GM12878 (cell line): ENCODE data around the gene TOX2. TPM values are rescaled to one million over a fixed set of nuclear protein-coding genes. Genes with fewer than 3 reads are reported as not detected.

ENCODE experiments used
- ATAC-seq: fragments of 200-7000 bp; cut with Tn5 transposase; 3 replicates; pipeline ENCODE4 v1.9.1; 2020; ENCODE audit warnings: mild to moderate bottlenecking, moderate library complexity
- BruUV-seq: library from RNA; stranded (reverse); fragments of 400-500 nt; replicated peaks from 2 replicates; lab custom pipeline; 2021; lab: Mats Ljungman, UMichigan
- CTCF ChIA-PET: fragments of 300-600 bp; sonication (Branson Sonifier 250); formaldehyde crosslinking; extraction: SDS; loops from one replicate; lab custom pipeline; 2021; ENCODE audit warnings: inconsistent platforms; lab: Yijun Ruan, JAX
- POLR2A ChIA-PET: fragments of 350-600 bp; formaldehyde crosslinking; extraction: SDS; loops from one replicate; lab custom pipeline; 2021; ENCODE audit warnings: inconsistent platforms; lab: Charles Lee
- RAD21 ChIA-PET: fragments of 300-600 bp; sonication (Branson Sonifier 250); formaldehyde crosslinking; loops from one replicate; lab custom pipeline; 2023; ENCODE audit warnings: antibody characterized with exemption; ENCODE audit not compliant: unreplicated experiment; lab: Charles Lee
- SMC1A ChIA-PET: fragments of 300-600 bp; sonication (Branson Sonifier 250); formaldehyde crosslinking; loops from one replicate; lab custom pipeline; 2023; ENCODE audit not compliant: unreplicated experiment, uncharacterized antibody; lab: Charles Lee
- DNase-seq: peaks from one replicate; pipeline ENCODE4 v3.0.0-alpha.2; 2011; ENCODE audit warnings: low read depth, low spot score
- FAIRE-seq: peaks from 3 replicates; lab custom pipeline; 2011; peaks lifted over from hg19 to GRCh38; lab: Jason Lieb, UNC
- H2AFZ ChIP-seq: 2 replicates; pipeline ENCODE4 v1.6.0; 2011; ENCODE audit warnings: low read depth, low read length, control low read depth; ENCODE audit not compliant: control insufficient read depth
- H3K27ac ChIP-seq: 2 replicates; pipeline ENCODE4 v1.5.1; 2011; ENCODE audit warnings: control low read depth; ENCODE audit not compliant: control insufficient read depth, insufficient read depth
- H3K27me3 ChIP-seq, 2 experiments: replicated peaks in 1 of 2; 2 replicates each; pipeline versions ENCODE4 v1.6.0 to v1.6.1; 2011; ENCODE audit warnings: low read length in 1 of 2; ENCODE audit not compliant: control insufficient read depth in 2 of 2, insufficient read depth in 2 of 2
- H3K36me3 ChIP-seq, 2 experiments: 2 replicates each; pipeline ENCODE4 v1.5.1; 2011; ENCODE audit warnings: low read length in 1 of 2; ENCODE audit not compliant: control insufficient read depth in 2 of 2, insufficient read depth in 2 of 2
- H3K4me1 ChIP-seq: 2 replicates; pipeline ENCODE4 v1.6.1; 2011; ENCODE audit warnings: mild to moderate bottlenecking, low read length, moderate library complexity, mixed read lengths; ENCODE audit not compliant: control insufficient read depth, insufficient read depth
- H3K4me2 ChIP-seq: 2 replicates; pipeline ENCODE4 v1.6.0; 2011; ENCODE audit warnings: control low read depth; ENCODE audit not compliant: control insufficient read depth, insufficient read depth
- H3K4me3 ChIP-seq: fragments of 200-600 bp; sonication (generic); 2 replicates; pipeline ENCODE4 v1.5.1; 2016
- H3K79me2 ChIP-seq: 2 replicates; pipeline ENCODE4 v1.6.0; 2011; ENCODE audit warnings: low read length; ENCODE audit not compliant: control insufficient read depth, insufficient read depth
- H3K9ac ChIP-seq: 2 replicates; pipeline ENCODE4 v1.8.0; 2011; ENCODE audit warnings: low read length, control low read depth, mixed read lengths; ENCODE audit not compliant: control insufficient read depth, insufficient read depth
- H3K9me3 ChIP-seq: replicated peaks from 3 replicates; pipeline ENCODE4 v1.5.1; 2011; ENCODE audit warnings: mild to moderate bottlenecking, low read length; ENCODE audit not compliant: control insufficient read depth, insufficient read depth
- H4K20me1 ChIP-seq: 2 replicates; pipeline ENCODE4 v1.6.0; 2011; ENCODE audit not compliant: control insufficient read depth, insufficient read depth
- CREB1 ChIP-seq: IDR thresholded peaks from 2 replicates; pipeline ENCODE4 v1.6.1; 2012; ENCODE audit warnings: low read depth, mild to moderate bottlenecking, inconsistent platforms
- E2F4 ChIP-seq: IDR thresholded peaks from 2 replicates; pipeline ENCODE4 v1.6.1; 2012; ENCODE audit warnings: low read depth, low read length, improper control_type of control experiment
- EED ChIP-seq: sonication (generic); IDR thresholded peaks from 2 replicates; pipeline ENCODE4 v1.6.1; 2016; ENCODE audit warnings: antibody characterized with exemption, low read depth
- JUNB ChIP-seq: IDR thresholded peaks from 2 replicates; pipeline ENCODE4 v1.6.1; 2016; ENCODE audit warnings: antibody characterized with exemption, mild to moderate bottlenecking
- JUND ChIP-seq: IDR thresholded peaks from 2 replicates; pipeline ENCODE4 v1.6.1; 2012; ENCODE audit warnings: low read depth, mild to moderate bottlenecking, low read length, improper control_type of control experiment, moderate library complexity
- NR2F1 ChIP-seq: fragments of 450-650 bp; conservative IDR thresholded peaks from 2 replicates; pipeline ENCODE4 v1.6.1; 2017; ENCODE audit warnings: mild to moderate bottlenecking
- POLR2AphosphoS2 ChIP-seq: IDR thresholded peaks from 2 replicates; pipeline ENCODE4 v1.6.1; 2011; ENCODE audit warnings: low read depth, mild to moderate bottlenecking, low read length, improper control_type of control experiment, moderate library complexity
- SRF ChIP-seq, 2 experiments: IDR thresholded peaks; 2 replicates each; pipeline ENCODE4 v1.6.1; 2011; ENCODE audit warnings: low read depth in 2 of 2, low read length in 2 of 2, mild to moderate bottlenecking in 1 of 2, moderate library complexity in 1 of 2
- TBL1XR1 ChIP-seq: IDR thresholded peaks from 2 replicates; pipeline ENCODE4 v1.6.1; 2012; ENCODE audit warnings: low read depth, low read length, improper control_type of control experiment
- WRNIP1 ChIP-seq: IDR thresholded peaks from 2 replicates; pipeline ENCODE4 v1.6.1; 2011; ENCODE audit warnings: low read depth, low read length, improper control_type of control experiment, borderline replicate concordance
- WGBS: methylation state at CpG from one replicate; pipeline ENCODE4 v1.1.6; 2016; ENCODE audit warnings: low lambda C conversion rate; ENCODE audit not compliant: insufficient replicate concordance, insufficient coverage; ENCODE audit errors: missing lambda C conversion rate; 5-methylcytosine and 5-hydroxymethylcytosine counted together
- in situ Hi-C: fragments of 300-500 bp; cut with MboI; formaldehyde crosslinking; loops from 9 replicates; pipeline ENCODE4 v1.14.3; 2018; ENCODE audit warnings: mixed read lengths
- intact Hi-C: fragments of 100-400 bp; cut with micrococcal nuclease; formaldehyde crosslinking; loops from one replicate; pipeline ENCODE4 v1.14.2; 2022; ENCODE audit not compliant: unreplicated experiment
- polyA plus RNA-seq, 11 experiments: library from polyadenylated mRNA; depleted of rRNA in 4 of 11; unstranded in 6 of 11; stranded (reverse) in 5 of 11; fragments of >200 nt; fragmentation: Nextera tagmentation in 4 of 11; fragmentation: Illumina TruSeq in 1 of 11; extraction: Ambion mirVana in 4 of 11; extraction: Trizol in 1 of 11; gene quantifications; 1 replicate in 1 of 11; 2 replicates in 10 of 11; pipeline versions ENCODE4 v1.2.1 to v1.2.3, GENCODE V29; 2011 to 2016; ENCODE audit warnings: inconsistent platforms in 2 of 11, missing spikeins in 2 of 11, low read depth in 1 of 11
- total RNA-seq, 4 experiments: library from RNA; depleted of rRNA in 3 of 4; stranded (reverse); fragments of >200 nt in 3 of 4; fragmentation: Illumina TruSeq in 1 of 4; extraction: Trizol in 1 of 4; gene quantifications; 2 replicates each; pipeline versions ENCODE4 v1.2.1 to v1.2.3, GENCODE V29; 2013 to 2021

The TOX2 gene
- total and polyA plus RNA-seq, 10 of the 15 experiments (the other 5 are each of a cell fraction or from before 2014, with no cell fraction given) = 2.6 to 40.5 (median 7.9) TPM

DNA sequence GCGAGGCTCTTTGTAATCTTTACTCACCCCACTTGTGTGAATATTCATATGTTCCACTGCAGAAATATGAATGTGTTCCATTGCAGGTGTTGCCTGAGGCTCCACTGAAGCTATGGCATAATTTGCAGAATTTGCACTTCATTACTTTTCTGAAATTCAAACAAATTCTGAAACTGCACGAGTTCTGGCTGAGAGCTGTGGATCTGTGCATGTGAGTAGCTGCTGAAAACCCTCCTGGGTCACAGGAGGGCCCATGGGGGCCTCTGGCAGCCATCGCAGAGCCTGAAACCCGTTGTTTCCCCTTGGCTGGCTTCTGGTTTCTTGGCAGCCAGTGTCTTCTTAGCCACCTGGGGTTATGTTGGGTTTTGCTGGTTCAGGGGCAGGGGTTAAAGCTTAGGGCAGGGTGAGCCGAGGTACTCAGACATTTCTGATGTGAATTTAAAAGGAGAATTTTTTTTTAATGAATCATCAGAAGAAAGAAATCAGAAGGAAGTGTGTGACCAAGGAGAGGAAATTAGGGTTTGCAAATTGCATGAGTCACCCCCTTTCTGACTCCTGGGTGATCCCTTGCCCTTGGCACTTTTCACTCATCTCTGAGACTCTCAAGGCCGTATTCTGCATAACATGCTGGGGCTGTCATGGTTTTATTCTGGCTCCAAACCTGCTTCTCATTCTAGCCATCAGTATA, 40.6 kb downstream of the TOX2 start (continued):
- TF ChIP-seq SRF (IDR thresholded peaks at IDR 0.05; ENCODE audit: low read depth in 2 of 2, low read length in 2 of 2) = no peak
- TF ChIP-seq WRNIP1 = no peak
- TF ChIP-seq NR2F1 = peak; percentile 80
- TF ChIP-seq E2F4 = no peak
- peak; percentile 29; the same call in 1 of the 2 replicates for TF ChIP-seq JUND
- TF ChIP-seq EED = 0 out of 2 replicates have a peak, but pooled peaks have one; percentile 9
- TF ChIP-seq CREB1 = no peak

GRCh38 chr20:43955750-43956191, 41.1 kb downstream of the TOX2 start:
- Histone ChIP-seq H3K27ac (peak overlapping the region; percentile 9), H3K79me2 (no peaks in the 10 kb centered on the region), H3K4me3 (0 out of 2 replicates have a peak overlapping the region, but pooled peaks have one; percentile 11), H3K4me2 (peak overlapping the region; percentile 57), H3K36me3 (no peaks in the 10 kb centered on the region), H3K27me3 (no peaks in the 10 kb centered on the region), H3K9ac (no peak overlapping the region), H2AFZ (no peak overlapping the region), H4K20me1 (no peaks in the 10 kb centered on the region), H3K4me1 (peaks cover 34% of the 10 kb centered on the region), H3K9me3 (no peaks in the 10 kb centered on the region; the same call in 2 of the 3 replicates)
- FAIRE-seq = no peak
- in situ Hi-C loops (no loop called here), intact Hi-C loops (loop anchor here (2.0 kb wide), 1 partner anchor 31 kb away; no protein-coding TSS in a partner anchor)
- TF ChIP-seq JUNB = 0 out of 2 replicates have a peak, but pooled peaks have one; percentile 3
- TF ChIP-seq TBL1XR1 = 0 out of 2 replicates have a peak, but pooled peaks have one; percentile 12
- no peak for TF ChIP-seq POLR2AphosphoS2
- CTCF ChIA-PET = interaction anchor here (0.7 to 6.1 kb wide), 8 partner anchors 8 to 417 kb away, joined by 3 to 34 read pairs (median 4); no protein-coding TSS in a partner anchor
- POLR2A ChIA-PET = interaction anchor here (0.6 to 4.9 kb wide), 3 partner anchors 13 to 133 kb away, joined by 3 to 36 read pairs (median 3); no protein-coding TSS in a partner anchor
- no peak; the same call in 2 of the 3 replicates for ATAC-seq
- DNase-seq = no peak
- SMC1A ChIA-PET = interaction anchor here (0.6 to 9.5 kb wide), 11 partner anchors 9 to 205 kb away, joined by 3 to 111 read pairs (median 8); no protein-coding TSS in a partner anchor
- RAD21 ChIA-PET = interaction anchor here (0.7 to 3.2 kb wide), 11 partner anchors 13 to 205 kb away, joined by 3 to 29 read pairs (median 3); no protein-coding TSS in a partner anchor
- 59% methylated on average over 8 of the region's 8 CpGs for WGBS
- BruUV-seq = no TSS peak
